OCI-LY3 (cell line): ENCODE data around the gene MPPED1.

ENCODE experiments used
- H2AFZ ChIP-seq: fragments of 200-600, 300-600 bp; shearing (Covaris generic); 2 replicates; pipeline ENCODE4 v1.6.0; 2014; ENCODE audit warnings: antibody characterized with exemption, low read depth, low read length
- H3K27ac ChIP-seq: fragments of 200-600, 300-600 bp; sonication (generic); 2 replicates; pipeline ENCODE4 v1.5.1; 2014; ENCODE audit warnings: mild to moderate bottlenecking, low read length, moderate library complexity, mixed read lengths
- H3K27me3 ChIP-seq: fragments of 200-600, 300-600 bp; sonication (generic); 2 replicates; pipeline ENCODE4 v1.6.1; 2014; ENCODE audit warnings: low read depth, low read length, mixed read lengths
- H3K36me3 ChIP-seq: fragments of 200-600, 300-600 bp; sonication (generic); replicated peaks from 2 replicates; pipeline ENCODE3; 2014; ENCODE audit warnings: low read depth, low read length, mixed read lengths
- H3K4me1 ChIP-seq: fragments of 300-600, 200-600 bp; sonication (generic); 2 replicates; pipeline ENCODE4 v1.6.1; 2014; ENCODE audit warnings: low read length, mixed read lengths
- H3K4me2 ChIP-seq: fragments of 200-600, 300-600 bp; sonication (generic); 2 replicates; pipeline ENCODE4 v1.6.1; 2014; ENCODE audit warnings: low read length, mixed read lengths
- H3K4me3 ChIP-seq: fragments of 300-600, 200-600 bp; sonication (generic); 2 replicates; pipeline ENCODE4 v1.5.1; 2014; ENCODE audit warnings: antibody characterized with exemption, mild to moderate bottlenecking, low read length, moderate library complexity
- H3K79me2 ChIP-seq: fragments of 300-600, 200-600 bp; shearing (Covaris generic); 2 replicates; pipeline ENCODE4 v1.6.1; 2014; ENCODE audit warnings: mild to moderate bottlenecking, low read length, mixed read lengths
- H3K9ac ChIP-seq: fragments of 300-600, 200-600 bp; shearing (Covaris generic); 2 replicates; pipeline ENCODE4 v1.6.0; 2014; ENCODE audit warnings: mild to moderate bottlenecking, low read length, moderate library complexity
- H3K9me3 ChIP-seq: fragments of 200-600, 300-600 bp; shearing (Covaris generic); 2 replicates; pipeline ENCODE4 v1.6.1; 2014; ENCODE audit warnings: low read length, mixed read lengths; ENCODE audit not compliant: insufficient read depth
- H4K20me1 ChIP-seq: fragments of 200-600, 300-600 bp; sonication (generic); 2 replicates; pipeline ENCODE4 v1.6.1; 2016; ENCODE audit warnings: low read length, mixed read lengths; ENCODE audit not compliant: insufficient read depth
- EZH2phosphoT487 ChIP-seq: fragments of 200-600 bp; shearing (Covaris generic); IDR thresholded peaks from 2 replicates; pipeline ENCODE4 v1.6.1; 2018; ENCODE audit warnings: antibody characterized with exemption, mixed run types, low read depth
- TF ChIP-seq, protein P1 (sequence below): fragments of 200-600, 300-600 bp; sonication (generic); IDR thresholded peaks from 2 replicates; pipeline ENCODE4 v1.5.1; 2014; ENCODE audit warnings: antibody characterized with exemption, low read length, low read depth

The MPPED1 gene

DNA sequence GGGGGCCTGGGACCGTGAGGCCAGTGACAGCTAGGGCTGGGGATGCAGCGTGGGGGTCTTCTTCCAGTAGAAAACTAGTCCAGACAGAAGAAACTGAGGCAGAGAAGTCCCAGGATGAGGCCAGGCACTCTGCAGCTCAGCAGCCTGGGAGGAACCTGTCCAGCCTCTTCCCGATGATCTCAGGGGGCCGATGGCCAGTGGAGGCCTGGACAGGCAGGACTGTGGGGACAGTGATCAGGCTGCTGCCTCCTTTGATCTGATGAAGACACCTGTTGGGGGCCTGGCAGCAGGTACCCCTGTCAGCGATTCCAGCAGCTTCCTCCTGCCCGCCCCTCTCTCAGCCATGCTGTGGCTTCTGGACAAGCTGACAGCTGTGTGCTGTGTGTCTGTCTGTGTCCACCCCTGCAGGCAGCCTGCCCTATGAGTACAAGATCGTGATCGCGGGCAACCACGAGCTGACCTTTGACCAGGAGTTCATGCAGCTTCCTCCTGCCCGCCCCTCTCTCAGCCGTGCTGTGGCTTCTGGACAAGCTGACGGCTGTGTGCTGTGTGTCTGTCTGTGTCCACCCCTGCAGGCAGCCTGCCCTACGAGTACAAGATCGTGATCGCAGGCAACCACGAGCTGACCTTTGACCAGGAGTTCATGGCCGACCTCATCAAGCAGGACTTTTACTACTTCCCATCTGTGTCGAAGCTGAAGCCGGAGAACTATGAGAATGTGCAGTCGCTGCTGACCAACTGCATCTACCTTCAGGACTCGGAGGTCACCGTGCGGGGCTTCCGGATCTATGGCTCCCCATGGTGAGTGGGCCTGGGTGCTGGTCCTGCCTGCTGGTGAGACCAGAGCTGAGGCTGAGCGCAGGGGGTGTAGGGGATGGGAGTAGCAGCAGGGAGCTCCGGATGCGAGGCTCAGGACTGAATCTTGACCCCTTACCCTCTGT is 62.6 kb downstream of the MPPED1 start:
- peaks cover 6% of the 10 kb centered on the region; the same call in 1 of the 2 replicates for H4K20me1 ChIP-seq
- no peak overlapping the region for H3K27ac ChIP-seq
- H3K4me3 ChIP-seq = no peak overlapping the region
- TF ChIP-seq, protein P1, sequence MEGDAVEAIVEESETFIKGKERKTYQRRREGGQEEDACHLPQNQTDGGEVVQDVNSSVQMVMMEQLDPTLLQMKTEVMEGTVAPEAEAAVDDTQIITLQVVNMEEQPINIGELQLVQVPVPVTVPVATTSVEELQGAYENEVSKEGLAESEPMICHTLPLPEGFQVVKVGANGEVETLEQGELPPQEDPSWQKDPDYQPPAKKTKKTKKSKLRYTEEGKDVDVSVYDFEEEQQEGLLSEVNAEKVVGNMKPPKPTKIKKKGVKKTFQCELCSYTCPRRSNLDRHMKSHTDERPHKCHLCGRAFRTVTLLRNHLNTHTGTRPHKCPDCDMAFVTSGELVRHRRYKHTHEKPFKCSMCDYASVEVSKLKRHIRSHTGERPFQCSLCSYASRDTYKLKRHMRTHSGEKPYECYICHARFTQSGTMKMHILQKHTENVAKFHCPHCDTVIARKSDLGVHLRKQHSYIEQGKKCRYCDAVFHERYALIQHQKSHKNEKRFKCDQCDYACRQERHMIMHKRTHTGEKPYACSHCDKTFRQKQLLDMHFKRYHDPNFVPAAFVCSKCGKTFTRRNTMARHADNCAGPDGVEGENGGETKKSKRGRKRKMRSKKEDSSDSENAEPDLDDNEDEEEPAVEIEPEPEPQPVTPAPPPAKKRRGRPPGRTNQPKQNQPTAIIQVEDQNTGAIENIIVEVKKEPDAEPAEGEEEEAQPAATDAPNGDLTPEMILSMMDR = no peak
- TF ChIP-seq EZH2phosphoT487 = no peak
- H3K36me3 ChIP-seq = no peaks in the 10 kb centered on the region
- H3K27me3 ChIP-seq = peaks cover 5% of the 10 kb centered on the region; the same call in 1 of the 2 replicates
- H3K9me3 ChIP-seq = no peaks in the 10 kb centered on the region
- no peaks in the 10 kb centered on the region for H3K79me2 ChIP-seq
- H3K4me1 ChIP-seq = no peaks in the 10 kb centered on the region
- H3K9ac ChIP-seq = no peak overlapping the region
- no peak overlapping the region for H2AFZ ChIP-seq
- no peak overlapping the region for H3K4me2 ChIP-seq

DNA sequence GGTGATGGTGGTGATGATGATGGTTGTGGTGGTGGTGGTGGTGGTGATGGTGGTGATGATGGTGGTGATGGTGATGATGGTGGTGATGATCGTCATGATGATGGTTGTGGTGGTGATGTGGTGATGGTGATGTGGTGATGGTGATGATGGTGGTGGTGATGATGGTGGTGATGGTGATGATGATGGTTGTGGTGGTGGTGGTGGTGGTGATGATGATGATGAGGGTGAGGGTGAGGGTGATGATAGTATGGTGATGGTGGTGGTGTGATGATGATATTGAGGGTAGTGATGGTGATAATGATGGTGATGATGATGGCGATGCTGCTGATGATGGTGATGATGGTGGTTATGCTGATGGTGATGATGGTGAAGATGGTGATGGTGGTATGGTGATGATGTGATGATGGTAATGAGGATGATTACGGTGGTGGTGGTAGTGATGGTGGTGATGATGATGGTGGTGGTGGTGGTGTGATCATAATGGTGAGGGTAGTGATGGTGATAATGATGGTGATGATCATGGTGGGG is 63.8 kb downstream of the MPPED1 start:
- H3K4me3 ChIP-seq = no peak overlapping the region
- H3K9me3 ChIP-seq = no peaks in the 10 kb centered on the region
- peaks cover 4% of the 10 kb centered on the region; the same call in 1 of the 2 replicates for H3K4me1 ChIP-seq
- H2AFZ ChIP-seq = no peak overlapping the region
- H3K79me2 ChIP-seq = no peaks in the 10 kb centered on the region
- 0 out of 2 replicates have a peak, but pooled peaks cover 3% of the 10 kb centered on the region for H4K20me1 ChIP-seq
- no peak overlapping the region for H3K9ac ChIP-seq
- H3K27ac ChIP-seq = no peak overlapping the region
- H3K4me2 ChIP-seq = no peak overlapping the region
- no peaks in the 10 kb centered on the region for H3K27me3 ChIP-seq
- no peaks in the 10 kb centered on the region for H3K36me3 ChIP-seq
- TF ChIP-seq, protein P1 = no peak
- TF ChIP-seq EZH2phosphoT487 = no peak

DNA sequence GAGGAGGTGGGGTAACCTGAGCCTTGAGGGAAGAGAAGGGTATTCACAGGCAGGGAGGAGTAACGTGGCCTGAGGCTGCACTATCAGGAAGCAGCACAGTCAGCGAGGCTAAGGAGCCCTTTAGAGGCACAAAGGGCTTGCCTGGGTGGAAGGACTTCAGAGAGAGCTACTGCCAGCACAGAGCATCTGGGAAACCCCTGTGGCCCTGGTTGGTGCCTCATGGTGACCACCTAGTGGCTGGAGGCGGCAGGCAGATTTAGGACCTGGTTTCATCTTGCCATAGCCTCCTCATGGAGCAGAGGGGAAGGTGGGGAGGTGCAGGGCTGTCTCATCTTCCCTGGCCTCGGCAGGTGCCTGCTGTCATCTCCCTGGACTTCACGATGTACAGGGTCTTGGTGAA is 64.5 kb downstream of the MPPED1 start:
- H3K4me2 ChIP-seq = no peak overlapping the region
- no peaks in the 10 kb centered on the region for H3K9me3 ChIP-seq
- TF ChIP-seq, protein P1 = no peak; the same call in 1 of the 2 replicates
- TF ChIP-seq EZH2phosphoT487 = no peak
- H3K27ac ChIP-seq = no peak overlapping the region
- no peaks in the 10 kb centered on the region for H3K36me3 ChIP-seq
- H3K79me2 ChIP-seq = no peaks in the 10 kb centered on the region
- no peak overlapping the region for H2AFZ ChIP-seq
- H3K4me1 ChIP-seq = peaks cover 4% of the 10 kb centered on the region; the same call in 1 of the 2 replicates
- H3K9ac ChIP-seq = no peak overlapping the region
- H3K4me3 ChIP-seq = no peak overlapping the region
- H4K20me1 ChIP-seq = no peaks in the 10 kb centered on the region
- no peaks in the 10 kb centered on the region for H3K27me3 ChIP-seq
